ENCODE results near the gene CELF2.

Gene CELF2

GRCh38 chr10:11367505-11367904 lies 349.8 kb downstream of the CELF2 start:
- DNase-seq (ENCODE audit: low read depth in 2 of 3, low spot score in 1 of 3) = no peak

DNA sequence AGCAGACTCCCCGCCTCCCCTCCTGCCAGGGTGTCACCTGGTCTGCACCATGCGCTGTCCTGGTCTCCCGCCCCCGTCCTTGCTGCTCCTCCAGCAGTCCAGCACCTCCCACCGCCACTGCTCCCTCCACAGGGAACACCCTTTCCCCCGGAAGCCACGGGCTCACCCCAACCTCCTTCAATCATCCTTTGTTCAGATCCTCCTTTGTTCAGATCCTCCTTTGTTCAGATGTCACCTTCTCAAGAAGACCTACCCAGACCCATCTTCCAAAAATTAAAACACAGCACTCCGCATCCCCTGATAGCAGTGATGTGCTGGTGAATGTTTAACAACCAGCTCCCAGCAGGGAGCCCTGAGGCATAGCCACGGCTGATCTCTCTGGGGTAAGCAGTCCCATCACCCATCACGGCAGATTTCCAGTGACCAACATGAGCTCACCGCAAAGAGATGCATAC lies 356.1 kb downstream of the CELF2 start:
- no peak for DNase-seq (ENCODE audit: low read depth in 2 of 3, low spot score in 1 of 3)

DNA sequence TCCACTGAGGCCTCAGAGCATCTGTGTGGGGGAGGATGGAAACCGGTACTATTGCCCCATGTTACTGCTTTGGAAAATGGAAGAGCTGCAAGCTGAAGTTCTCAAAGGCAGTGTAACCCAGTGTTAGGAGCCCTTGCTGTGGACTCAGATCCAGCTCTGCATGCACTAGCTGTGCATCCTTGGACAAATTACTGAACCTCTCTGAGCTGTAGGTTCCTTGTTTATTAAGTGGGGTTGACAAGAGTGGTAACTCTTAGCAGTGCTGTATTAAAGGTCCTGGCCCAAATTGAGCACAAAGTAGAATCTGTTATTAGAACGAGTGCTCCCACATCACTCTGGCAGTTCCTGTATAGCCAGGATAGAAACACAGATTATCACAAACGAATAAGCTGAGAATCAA lies 359.6 kb downstream of the CELF2 start:
- no peak for DNase-seq (ENCODE audit: low read depth in 2 of 3, low spot score in 1 of 3)

GRCh38 chr10:11378835-11379234 lies 361.2 kb downstream of the CELF2 start:
- DNase-seq (ENCODE audit: low read depth in 2 of 3, low spot score in 1 of 3) = no peak

DNA sequence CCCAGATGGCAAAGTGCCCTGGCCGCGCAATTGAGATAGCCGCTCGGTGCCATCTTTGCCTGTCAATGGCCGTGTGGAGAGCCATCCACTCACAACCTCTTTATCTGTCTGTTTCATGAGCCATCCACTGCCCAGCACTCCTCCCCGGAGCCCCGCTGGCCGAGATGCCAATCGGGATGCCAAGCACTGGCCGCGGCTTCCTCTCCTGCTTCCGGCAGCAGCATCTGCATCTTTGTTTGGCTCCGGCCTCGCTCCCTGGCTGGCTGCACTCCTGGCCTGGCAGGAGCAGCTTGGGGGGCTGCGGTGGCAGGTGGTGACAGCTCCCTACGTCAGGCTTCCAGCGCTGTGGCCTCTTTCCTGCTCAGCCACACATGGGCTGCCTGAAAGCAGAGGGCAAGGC lies 362.1 kb downstream of the CELF2 start:
- DNase-seq (ENCODE audit: low read depth in 2 of 3, low spot score in 1 of 3) = no peak

GRCh38 chr10:11381023-11381422 lies 363.4 kb downstream of the CELF2 start:
- DNase-seq (ENCODE audit: low read depth in 2 of 3, low spot score in 1 of 3) = peak in 1 of 3 donors; percentile 2

- DNase-seq (ENCODE audit: low read depth in 2 of 3, low spot score in 1 of 3) = no peak
Observed at GRCh38 chr10:11381511-11381910, 363.8 kb downstream of the CELF2 start.

DNA sequence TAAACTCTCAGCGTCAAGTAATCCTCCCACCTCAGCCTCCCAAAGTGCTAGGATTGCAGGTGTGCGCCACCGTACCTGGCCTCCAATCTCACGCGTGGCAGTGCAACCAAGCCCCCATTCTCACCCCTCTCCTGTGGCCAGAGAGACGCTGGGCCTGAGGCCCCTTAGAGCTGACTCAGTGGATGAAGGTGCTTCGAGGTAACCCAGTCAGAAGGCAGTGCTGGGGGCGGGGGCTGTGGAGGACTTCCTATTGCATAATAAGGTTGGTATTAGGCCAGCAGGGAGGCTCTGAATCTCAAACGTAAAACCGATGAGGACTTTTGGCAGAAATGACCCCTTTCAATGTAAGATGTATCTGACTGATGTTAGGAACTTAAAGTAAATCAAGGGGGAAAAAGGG lies 364.5 kb downstream of the CELF2 start:
- no peak for DNase-seq (ENCODE audit: low read depth in 2 of 3, low spot score in 1 of 3)

DNA sequence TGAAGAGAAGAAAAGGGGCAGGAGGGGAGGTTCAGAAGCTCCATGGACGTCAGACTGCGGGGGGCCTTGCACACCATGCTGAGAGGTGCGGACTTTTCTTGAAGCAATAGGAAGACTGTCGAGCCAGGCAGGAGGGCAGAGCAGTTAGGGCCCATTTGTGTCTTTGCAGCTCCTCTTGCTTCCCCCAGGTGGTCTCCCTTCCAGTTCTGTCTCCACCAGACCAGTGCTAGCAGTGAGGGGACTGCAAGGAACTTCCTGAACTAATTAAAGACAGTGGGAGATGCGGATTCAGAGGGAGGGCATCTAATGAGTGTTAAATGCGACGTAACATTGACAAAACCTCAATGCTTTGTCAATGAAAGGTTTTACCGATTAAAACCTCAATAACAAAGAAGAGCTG lies 368.4 kb downstream of the CELF2 start:
- DNase-seq (ENCODE audit: low read depth in 2 of 3, low spot score in 1 of 3) = no peak
